ENCODE data around the gene SNRPA. TPM values are rescaled to one million over a fixed set of nuclear protein-coding genes. Genes with fewer than 3 reads are reported as not detected.
"Not testable (repeated sequence)": the region's sequence is repeated elsewhere in the genome, so short reads cannot be mapped to it uniquely, and the experiment has no call there.

The SNRPA gene
- polyA plus RNA-seq, 10 donors, result 51.6 to 95.0 (median 67.9) TPM

DNA sequence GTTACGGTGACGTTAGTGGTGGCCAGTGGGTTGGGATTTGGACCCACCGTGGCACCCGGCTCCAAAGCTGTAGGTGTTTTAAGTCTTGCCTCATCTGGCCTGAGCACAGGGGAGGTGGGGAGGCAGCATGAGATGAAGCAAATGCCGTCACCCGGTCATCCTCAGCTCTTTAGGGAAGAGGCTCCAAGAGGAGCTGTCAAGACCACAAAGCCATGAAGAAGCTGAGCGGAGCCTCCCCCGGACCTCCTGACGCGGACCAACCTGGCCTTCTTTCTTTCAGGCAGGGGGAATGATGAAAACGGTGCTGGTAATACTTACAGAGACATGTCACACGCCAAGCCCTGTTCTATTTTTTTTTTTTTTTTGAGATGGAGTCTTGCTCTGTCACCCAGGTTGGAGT lies 8.1 kb upstream of the SNRPA start:
- no peak for DNase-seq

DNA sequence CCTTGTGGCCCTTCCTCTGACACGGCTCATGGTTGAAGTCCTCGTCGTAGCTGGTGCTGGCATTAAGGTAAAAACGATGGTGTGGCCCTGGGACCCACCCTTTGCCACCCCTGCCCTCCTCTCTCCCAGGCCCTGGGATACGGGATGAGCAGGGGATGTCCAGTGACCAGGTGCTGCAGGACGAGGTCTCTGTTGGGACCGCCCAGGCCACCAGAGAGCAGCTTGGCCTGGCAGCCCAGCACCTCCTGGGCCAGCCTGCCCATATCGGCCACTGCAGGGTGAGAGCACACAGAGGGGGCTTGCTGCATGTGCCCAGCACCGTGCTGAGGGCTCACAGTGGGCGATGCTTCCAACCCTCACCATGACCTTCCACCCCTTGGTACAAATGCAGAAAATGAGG lies 7.1 kb upstream of the SNRPA start:
- DNase-seq, result no peak

DNA sequence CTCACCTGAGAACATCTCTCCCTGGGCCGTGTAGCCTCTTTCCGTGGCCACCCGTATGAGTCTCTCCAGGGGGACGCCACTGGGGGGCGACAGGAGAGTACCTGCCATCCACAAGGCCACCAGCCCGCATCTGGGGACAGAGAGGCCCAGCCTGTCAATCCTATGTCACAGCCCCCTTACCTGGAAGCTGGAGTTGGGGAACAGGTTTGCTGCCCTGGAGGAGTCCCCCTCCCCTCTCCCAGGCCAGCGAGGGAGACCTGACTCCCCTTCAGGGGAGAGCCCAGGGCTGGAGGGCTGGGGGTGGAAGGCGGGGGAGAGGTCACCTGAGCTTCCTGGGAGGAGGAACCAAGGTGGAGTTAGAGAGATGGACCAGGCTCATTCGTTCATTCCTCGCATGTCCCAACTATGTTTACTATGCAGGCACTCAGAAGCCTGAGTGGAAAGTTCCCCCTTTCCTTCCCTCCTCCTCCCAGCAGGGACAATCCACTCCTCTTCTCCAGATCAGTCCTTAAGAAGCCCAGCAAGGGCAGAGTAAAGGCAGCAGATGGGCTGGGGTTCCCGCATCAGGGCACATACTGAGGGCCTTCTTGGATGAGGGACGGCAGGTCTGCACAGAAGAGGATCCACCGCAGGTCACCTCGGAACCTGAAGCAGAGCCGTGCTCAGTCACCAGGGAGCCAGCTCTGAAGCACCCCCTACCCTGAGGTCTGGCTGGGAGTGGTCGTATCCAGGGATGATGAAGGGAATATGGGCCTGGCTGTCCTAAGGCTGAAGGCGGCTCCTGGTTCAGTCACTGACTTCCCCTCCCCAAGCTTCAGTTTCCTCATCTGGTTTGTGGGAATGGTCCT lies 6.2 kb upstream of the SNRPA start:
- no peak for DNase-seq

DNA sequence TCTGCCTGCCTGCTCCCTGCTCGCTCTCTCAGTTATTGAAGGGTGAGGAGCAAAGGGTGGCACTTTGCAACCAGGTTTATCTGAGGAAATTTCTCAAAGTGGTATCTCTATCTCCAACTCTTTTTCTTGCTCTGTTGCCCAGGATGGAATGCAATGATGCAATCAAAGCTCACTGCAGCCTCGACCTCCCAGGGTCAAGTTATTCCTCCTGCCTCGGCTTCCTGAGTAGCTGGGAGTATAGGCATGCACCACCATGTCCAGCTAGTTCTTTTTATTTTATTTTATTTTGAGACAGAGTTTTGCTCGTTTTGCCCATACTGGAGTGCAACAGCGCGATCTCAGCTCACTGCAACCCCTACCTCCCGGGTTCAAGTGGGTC lies 5.6 kb upstream of the SNRPA start:
- DNase-seq, result no peak

DNA sequence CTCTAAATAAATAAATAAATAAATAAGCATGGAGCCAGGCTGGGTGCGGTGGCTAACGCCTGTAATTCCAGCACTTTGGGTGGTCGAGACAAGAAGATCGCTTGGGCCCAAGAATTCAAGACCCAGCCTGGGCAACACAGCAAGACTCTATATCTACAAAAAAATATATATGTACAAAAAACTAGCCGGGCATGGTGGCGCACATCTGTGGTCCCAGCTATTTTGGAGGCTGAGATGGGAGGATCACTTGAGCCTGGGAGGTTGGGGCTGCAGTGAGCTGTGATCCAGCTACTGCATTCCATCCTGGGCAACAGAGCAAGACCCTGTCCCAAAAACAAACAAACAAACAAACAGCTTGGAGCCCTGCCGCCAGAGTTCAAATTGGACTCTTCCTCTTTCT lies 3.5 kb upstream of the SNRPA start:
- no peak for DNase-seq

DNA sequence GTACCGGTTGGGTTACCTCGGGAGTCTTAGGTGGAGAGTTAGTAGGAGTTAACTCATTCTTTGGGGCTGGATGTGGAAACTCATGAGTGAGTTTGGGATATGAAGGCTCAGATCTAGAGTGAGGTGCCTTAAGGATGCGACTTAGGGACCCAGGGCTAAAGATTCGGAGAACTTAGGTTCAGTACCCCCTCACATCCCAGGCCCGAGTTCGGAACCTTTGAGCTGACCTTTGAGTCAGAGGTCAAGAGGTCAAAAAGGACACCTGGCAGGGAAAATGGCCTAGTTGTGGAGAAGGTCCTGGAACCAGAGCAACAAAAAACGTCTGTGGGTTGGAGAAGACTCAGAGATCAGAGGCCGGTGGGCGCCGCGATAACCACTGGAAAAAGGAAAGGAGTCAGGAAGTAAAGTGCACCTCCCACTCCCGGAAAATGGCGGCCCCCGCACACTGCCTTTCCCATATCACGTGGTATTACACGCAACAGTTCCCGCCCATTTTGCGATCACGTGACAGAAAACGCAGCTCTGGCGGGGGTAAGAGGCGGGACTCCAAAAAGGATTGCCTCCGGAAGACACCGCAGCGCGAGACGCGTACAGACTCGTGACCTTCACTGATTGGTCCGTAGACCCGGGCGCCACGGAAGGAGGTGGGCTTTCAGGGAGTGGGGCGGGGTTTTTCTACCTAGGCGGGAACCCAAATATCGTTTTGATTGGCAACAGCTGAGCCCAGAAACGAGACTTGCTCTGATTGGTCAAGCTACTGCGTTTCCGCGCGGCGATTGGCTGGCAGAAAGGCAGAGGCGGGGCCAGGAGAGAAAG lies 737 bp upstream of the SNRPA start, which contains the start of gene ACTMAP:
Gene ACTMAP (minus strand): TSS at position 420 of the 816 bp plus-strand sequence. CDS start 674 bp downstream, outside the sequence.
- DNase-seq, result peak; percentile 100

DNA sequence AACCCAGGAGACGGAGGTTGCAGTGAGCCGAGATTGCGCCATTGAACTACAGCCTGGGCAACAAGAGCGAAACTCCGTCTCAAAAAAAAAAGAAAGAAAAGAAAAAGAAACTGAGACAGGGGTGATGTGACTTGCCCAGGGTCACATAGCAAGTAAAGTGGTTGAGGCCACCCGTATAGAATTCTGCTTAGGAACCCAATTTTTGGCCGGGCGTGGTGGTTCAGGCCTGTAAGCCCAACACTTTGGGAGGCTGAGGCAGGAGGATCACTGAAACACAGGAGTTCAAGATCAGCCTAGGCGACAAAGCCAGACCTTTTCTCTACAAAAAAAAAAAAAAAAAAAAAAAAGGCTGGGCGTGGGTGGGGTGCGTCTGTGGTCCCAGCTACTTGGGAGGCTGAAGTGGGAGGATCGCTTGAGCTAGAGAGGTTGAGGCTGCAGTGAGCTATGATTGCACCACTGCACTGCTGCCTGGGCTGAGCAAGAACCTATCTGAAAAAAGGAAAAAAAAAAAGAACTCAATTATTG lies 1.3 kb downstream of the SNRPA start:
- no peak for DNase-seq

DNA sequence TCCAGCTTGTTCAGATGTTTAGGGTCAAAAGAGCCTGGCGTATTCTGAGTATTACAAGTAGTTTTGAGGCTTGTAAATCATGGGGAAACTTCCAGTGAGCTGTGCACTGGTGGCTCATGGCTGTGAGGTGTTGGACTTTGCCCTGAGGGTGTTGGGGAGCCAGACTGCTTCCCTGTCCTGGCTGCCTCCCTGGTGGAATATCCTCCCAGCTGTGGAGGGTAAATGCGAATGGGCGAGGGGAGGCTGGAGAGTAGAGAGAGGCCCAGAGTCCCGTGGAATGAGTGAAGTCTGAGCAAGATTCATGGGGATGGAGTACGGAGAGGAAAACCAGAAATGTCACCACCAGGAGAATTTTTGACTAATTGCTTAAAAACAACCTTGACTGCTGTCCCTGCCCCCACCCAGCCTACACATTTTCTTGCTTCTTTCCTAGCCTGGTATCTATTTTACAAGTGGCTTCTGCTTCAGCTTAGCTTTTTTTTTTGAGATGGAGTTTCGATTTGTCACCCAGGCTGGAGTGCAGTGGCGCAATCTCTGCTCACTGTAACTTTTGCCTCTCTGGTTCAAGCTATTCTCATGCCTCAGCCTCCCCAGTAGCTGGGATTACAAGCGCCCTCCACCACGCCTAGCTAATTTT lies 3.7 kb downstream of the SNRPA start:
- DNase-seq, result no peak

DNA sequence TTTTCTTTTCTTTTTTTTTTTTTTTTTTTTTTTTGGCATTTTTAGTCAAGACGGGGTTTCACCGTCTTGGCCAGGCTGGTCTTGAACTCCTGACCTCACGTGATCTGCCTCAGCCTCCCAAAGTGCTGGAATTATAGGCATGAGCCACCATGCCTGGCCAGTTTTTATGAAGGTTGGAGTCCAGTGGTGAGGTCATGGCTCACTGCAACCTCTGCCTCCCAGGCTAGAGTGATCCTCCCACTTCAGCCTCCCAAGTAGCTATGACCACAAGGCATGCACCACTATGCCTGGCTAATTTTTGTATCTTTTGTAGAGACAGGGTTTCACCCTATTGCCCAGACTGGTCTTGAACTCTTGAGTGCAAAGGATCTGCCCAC lies 4.2 kb downstream of the SNRPA start:
- no peak for DNase-seq

DNA sequence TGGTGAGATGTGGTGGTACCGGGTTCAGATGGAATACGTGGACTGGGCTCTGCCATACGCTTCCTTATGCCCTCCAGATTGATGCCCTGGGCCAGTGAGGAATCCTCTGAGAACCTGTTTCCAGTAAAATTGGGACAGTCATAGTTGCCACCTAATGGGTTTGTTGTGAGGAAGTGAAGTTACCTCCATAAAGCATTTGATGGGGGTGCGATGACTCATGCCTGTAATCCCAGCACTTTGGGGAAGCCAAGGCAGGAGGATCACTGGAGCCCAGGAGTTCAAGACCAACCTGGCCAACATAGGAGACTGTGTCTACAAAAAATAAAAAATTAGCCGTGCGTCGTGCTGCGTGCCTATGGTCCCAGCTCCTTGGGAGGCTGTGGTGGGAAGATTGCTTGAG lies 4.8 kb downstream of the SNRPA start:
- DNase-seq, result no peak

DNA sequence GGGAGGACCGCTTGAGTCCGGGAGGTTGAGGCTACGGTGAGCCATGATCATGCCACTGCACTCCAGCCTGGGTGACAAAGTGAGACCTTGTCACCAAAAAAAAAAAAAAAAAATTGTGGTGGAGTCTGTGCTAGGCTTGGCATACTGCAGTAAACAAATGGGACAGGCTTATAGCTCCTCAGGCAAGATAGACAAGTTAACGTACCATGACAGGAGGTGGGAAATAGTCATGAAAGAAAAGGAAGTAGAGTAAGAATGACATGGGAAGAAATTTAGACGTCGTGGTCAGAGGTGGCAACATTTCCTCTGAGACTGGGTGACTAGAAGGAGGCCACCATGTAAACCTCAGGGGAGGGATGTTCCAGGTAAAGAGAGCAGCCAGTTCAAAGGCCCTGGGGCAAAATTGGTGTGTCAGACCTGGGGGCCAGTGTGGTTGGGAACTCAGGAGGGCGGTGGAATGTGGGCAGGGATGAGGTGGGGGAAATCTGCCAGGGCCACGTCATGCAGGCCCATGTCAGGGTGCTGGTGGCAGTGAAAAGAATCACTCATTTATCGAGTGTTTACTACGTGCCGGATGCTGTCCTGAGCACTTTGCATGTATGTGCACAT lies 5.6 kb downstream of the SNRPA start:
- DNase-seq, result no peak

DNA sequence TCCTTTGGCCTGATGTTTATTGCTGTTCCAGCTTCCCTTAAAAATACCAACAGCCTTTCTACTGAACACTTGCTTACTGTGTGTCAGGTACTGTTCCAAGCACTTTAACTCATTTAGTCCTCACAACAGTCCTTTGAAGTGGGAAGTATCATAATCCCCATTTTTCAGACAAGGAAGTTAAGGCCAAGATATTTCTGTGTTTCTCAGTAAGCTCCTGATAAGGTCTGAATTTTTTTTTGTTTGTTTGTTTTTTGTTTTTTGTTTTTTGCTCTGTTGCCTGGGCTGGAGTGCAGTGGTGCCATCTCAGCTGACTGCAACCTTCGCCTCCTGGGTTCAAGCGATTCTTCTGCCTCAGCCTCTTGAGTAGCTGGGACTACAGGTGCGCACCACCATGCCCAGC lies 7.5 kb downstream of the SNRPA start:
- DNase-seq, result no peak

DNA sequence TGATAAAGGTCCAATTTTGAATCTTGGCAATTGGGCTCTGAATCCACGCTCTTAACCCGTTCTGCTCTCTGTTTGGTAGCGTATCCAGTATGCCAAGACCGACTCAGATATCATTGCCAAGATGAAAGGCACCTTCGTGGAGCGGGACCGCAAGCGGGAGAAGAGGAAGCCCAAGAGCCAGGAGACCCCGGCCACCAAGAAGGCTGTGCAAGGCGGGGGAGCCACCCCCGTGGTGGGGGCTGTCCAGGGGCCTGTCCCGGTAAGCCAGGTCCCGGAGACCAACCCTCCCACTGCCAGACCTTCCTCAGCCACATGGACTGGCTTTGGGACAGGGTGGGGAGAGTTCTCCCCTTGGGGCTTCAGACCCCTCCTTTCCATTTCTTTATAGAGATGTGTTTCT lies 8.3 kb downstream of the SNRPA start:
- DNase-seq, result no peak

DNA sequence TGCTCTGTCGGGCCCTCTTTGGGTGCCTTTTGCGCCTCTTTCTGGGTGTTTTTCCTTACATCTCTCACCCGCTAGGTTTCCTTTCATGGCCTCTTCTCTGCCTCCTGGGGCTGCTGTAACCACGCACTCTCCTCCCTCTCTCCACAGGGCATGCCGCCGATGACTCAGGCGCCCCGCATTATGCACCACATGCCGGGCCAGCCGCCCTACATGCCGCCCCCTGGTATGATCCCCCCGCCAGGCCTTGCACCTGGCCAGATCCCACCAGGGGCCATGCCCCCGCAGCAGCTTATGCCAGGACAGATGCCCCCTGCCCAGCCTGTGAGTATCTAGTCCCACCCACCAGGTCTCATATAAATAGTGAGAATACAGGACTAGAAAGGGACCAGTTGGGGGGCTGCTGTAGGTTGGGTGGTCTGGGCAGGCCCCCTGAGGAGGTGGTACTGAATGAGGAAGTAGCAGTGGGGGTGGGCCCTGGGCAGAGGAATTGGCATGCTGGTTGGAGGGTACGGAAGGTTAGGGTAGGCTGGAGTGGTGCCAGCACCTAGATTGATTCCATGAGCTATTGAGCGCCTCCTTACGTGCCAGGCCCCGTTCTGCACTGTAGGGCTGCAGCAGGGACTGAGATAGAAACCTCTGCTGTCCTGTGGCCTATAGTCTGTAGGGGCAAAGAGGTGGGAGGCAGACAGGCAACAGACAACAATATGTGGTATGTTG lies 11.9 kb downstream of the SNRPA start:
- no peak for DNase-seq

DNA sequence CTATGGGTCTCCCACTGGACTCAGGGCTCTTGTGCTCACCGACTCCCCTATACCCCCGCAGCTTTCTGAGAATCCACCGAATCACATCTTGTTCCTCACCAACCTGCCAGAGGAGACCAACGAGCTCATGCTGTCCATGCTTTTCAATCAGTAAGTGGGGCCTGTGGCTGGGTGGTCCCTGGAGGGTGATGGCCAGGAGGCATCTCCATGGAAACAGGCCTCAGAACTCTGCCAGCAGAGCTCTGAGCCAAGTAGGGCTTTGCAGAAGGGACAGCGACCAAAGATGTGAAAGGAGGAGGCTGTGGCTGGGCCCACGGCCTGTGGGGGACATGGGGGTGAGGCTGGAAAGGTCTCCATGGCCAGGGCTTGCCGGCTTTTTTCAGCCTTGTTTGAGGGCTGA lies 12.5 kb downstream of the SNRPA start:
- no peak for DNase-seq

DNA sequence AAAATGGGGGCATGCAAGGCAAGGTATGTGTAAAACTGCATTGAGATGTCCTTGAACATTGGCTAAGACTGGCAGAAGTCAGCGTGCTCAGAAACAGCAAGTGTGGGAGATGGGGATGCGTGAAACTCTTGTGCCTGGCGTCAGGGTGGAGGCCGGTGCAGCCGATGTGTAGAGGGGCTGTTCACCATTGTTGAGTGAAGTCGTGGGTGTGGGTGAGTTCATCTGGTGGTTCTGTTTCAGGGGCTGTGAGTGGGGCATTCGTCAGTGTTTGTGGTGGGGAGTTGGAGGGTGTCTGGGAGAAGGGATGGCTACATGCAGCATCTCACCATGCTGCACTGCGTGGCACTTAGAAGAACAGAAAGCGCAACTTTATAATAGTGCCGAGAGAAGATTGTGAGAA lies 13.0 kb downstream of the SNRPA start:
- no peak for DNase-seq

DNA sequence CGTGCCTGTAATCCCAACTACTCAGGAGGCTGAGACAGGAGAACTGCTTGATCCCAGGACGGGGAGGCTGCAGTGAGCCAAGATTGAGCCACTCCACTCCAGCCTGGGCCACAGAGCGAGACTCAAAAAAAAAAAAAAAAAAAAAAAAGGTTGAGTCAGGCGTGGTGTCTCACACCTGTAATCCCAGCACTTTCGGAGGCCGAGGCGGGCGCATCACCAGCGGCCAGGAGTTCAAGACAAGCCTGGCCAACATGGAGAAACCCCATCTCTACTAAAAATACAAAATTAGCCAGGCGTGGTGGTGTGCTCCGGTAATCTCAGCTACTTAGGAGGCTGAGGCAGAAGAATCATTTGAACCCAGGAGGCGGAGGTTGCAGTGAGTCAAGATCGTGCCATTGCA lies 15.4 kb downstream of the SNRPA start:
- not testable (repeated sequence) for DNase-seq

DNA sequence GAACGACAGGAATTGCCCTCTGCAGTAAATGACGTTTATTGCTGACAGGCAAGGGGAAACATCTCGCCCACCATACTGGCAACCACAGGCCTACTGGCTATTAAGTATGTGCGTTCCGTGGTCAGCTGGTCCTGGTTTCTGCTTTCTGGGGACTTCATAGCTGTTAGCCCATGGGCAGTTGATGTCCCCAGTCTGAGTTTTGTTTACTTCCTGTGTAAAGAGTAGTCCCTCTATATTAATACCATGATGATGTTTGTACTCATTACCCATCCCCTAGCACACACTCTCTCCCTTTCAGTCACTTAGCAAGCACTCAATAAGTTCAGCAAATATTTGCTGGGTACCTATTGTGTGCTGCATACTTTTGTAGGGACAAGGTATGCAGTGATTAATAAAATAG lies 17.9 kb downstream of the SNRPA start:
- no peak for DNase-seq

DNA sequence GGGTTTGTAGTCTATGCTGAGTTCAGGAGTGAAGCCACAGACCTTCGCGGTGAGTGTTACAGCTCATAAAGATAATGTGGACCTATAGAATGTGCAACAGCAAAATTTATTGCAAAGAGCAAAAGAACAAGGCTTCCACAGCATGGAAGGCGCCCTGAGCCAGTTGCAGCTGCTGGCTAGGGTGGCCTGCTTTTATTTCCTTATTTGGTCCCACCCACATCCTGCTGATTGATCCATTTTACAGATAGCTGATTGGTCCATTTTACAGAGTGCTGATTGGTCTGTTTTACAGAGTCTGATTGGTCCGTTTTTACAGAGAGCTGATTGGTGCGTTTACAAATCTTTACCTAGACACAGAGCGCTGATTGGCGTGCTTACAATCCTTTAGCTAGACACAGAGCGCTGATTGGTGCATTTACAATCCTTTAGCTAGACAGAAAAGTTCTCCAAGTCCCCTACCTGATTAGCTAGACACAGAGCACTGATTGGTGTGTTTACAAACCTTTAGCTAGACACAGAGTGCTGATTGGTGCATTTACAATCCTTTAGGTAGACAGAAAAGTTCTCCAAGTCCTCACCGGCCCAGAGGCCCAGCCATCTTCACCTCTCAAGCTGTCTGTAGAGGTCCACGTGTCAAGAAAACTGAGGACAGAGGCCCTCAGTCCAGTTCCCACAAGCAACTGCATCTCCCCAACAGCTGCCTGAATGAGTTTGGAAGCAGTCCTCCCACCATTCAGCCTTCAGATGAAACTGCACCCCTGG lies 20.3 kb downstream of the SNRPA start:
- DNase-seq, result not testable (repeated sequence)

DNA sequence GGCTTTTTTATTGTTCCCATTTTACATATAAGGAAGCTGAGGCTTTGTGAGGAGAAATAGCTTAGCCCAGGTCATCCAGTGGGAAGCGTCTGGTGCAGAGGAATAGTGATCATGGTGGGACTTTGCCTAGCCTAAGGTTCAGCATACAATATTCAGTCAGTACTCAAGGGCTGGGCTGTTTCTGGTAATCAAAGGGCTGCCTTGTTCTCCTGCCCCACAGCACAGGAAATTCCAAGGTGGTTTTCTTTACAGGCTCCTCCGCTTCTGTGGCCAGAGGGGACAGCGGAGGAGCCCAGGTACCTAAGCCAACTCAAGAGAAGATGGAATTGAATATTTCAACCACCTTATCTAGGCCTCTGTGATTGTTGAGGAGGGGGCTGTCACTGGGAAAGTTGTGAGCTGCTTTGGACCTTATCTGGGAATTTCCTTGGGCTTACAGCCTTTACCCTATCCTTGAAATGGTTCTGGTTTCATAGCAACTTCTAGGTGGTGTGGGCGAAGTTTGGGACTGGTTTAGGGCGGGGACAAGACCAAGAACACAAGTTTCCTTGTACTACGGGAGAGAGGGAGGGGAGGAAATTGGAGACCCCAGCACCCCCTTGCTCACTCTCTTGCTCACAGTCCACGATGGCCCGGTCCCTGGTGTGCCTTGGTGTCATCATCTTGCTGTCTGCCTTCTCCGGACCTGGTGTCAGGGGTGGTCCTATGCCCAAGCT lies 24.1 kb downstream of the SNRPA start, which contains the start of gene MIA:
Gene MIA (plus strand): TSS at position 606 of the 716 bp plus-strand sequence. CDS start 22 bp downstream, at position 628.
- DNase-seq, result no peak

All from muscle of back (tissue), 11 donors.